Stimulated activated CD8-positive, alpha-beta memory T cell treated with anti-CD3 and anti-CD28 coated beads, Interleukin-15, amount 100 ng/mL, for 4 hours (primary cell): Measurements from ENCODE around the gene GDF2.

ENCODE experiments used
- DNase-seq, 2 donors: peaks; one replicate each; pipeline ENCODE4 v3.0.0-alpha.2; 2020; ENCODE audit warnings: low read depth in 2 of 2

Gene GDF2

GRCh38 chr10:47322300-47323061 is at the start of gene GDF2:
GDF2 (plus strand) TSS chr10:47322454; CDS start chr10:47322669, 215 bp downstream.
- no peak for DNase-seq

- DNase-seq: no peak
Measured at GRCh38 chr10:47276071-47276470, 46.2 kb upstream of the GDF2 start.

- no peak for DNase-seq
Measured at GRCh38 chr10:47276576-47277351, 45.5 kb upstream of the GDF2 start.

DNA sequence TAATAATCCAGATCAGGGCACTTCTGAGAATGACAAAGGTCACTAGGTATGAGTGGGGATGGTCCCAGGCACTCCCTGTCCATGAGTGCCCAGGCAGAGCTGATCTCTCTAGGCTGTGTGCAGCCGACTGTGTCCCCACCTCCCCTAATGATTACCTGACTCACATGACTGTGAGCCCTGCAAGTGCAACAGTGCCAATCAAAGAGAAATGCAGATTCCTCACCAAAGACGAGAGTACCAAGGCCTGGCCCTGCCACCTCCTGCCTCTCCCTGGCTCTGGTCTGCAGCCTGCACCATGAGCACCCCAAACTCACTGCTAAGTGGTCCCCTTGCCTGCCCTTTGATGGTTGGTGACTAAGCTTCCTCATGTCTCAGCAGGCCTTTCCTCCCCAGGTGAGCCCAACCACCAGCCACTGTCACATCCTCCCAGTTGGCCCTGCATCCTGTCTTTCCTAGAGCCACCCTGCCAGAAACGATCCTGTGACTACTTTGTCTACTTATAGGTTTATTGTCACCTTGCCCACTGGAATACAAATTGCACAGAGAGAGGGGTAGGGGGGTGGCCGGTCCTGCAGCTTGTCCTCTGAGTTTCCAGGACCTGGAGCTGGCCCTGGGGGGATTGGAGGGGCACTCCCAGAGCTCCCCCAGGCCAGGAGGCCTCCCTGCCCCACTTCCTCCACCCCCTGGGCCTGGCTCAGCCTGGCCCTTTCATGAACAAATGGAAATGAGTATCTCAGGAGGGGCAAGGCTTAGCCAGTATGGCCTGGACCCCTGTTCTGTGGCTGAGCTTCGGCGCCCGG is 44.7 kb upstream of the GDF2 start:
- peak in 1 of 2 donors; percentile 12 for DNase-seq

- DNase-seq: no peak
Measured at GRCh38 chr10:47278152-47278473, 44.1 kb upstream of the GDF2 start.

DNA sequence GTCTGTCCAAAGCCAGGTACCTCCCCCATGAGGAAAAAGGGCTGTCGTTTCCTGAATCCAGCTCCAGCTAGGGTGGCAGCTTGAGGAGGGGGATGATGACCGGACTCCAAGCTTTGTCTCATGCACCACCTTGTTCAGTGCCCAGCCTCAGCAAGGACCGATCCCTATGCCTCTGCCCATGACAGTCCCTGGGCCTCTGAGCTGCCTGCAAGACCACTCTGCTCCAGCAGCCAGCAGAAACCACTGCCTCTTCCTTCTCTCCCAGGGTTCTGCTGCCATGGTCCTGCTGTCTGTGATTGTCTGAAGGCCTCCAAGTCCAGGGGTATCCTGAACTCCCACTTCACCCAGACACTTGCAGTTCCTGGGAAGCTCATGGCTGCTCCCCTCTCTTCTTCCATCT is 43.5 kb upstream of the GDF2 start:
- DNase-seq: no peak

DNA sequence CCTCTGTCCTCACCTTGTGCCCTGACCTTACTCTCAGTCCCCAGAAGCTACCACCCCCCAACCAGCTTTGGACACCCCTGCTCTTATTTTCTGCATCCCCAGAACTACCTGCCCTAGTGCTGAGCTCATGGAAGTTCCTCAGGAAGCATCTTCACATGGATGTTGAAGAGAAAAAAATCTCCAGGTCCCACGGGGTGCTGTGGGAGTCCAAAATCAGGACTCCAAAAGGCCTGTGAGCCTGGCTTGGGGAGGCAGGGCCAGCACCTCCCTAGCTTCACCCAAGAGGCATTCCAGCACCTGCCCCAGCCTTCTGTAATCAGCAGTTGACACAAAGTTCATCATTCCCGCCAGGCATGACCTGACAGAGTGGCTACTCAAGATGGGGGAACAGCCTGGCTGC is 43.0 kb upstream of the GDF2 start:
- no peak for DNase-seq

DNA sequence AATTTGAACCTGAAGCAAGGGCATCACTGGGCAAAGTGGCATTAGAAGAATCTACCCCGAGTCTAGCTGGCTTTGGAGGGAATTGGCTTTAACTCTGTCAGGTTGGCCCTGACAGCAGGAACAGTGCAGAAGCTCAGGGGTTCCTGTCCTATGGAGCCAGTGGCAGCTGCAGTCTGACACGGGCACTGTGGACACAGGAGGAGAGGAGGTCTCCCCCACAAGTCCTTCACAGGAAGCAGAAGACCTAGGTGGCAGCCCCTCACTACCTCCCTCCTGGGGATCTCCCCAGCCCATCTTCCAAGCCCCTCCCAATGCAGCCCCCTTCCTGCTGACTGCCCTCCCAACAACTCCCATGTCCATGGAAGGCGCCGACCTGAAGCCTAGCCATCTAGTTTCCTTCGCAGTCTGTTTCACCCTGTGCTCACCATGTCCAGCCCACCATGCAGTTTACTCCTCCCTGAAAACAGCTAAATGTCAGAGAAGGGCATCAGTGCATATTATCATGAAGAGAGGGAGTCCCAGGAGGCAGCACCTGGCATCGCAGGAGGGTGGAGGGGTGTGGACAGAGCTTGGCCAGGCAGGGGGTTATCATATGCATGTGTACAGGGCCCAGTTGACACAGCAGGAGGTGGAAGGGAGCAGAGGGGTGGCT is 40.1 kb upstream of the GDF2 start:
- no peak for DNase-seq

GRCh38 chr10:47282657-47283018 is 39.6 kb upstream of the GDF2 start:
- DNase-seq: no peak

GRCh38 chr10:47283101-47283630 is 39.1 kb upstream of the GDF2 start:
- no peak for DNase-seq

DNA sequence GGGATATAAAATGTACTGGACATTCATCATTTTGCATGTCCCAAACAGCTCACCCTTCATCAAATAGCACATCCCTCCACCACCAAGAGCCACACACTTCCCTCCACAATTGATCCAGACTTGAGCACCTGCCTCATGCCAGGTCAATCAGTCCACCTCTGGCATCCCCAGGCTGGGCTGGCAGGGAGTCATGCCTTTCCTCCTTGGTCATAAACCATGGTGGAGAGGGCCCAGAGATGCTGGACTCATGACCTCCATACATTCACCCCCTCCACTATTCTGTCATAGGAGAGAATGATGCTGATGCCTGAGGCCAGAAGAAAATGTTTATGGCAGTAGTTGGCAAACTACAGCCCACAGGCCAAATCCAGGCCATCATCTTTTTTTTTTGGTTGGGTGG is 38.4 kb upstream of the GDF2 start:
- no peak for DNase-seq

DNA sequence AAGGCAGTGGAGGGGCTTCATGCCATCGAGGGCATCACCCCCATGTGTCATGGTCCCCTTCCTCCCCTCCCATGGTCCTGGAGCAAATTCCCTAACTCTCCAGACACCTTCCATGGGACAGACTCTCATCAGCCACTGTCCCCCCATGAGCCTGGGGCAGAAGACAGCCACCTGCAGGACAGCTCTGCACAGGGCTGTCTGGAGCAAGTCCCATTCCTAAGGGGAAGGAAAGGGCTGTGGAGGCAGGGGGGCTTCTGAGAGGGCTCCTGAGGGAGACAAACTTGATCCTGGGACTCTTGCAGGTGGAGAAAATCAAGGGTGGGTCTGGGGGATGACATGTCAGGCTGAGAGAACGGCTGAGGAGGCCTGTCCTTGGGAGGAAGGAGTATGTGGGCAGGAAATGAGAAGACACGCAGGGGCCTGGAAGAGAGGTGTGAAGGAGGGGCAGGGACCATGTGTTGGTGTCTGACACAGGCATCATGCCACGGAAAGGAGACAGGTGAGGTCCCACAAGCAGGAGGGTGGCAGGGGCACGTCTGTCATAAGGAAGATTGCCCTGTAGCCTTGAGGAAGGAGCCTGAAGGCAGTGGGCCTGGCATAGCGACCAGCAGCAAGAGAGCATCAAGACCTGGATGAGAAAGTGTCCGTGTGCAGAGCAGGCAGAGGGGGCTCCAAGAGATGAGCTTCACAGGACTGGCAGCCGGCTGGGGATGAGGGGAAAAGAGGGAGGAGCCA is 36.7 kb upstream of the GDF2 start:
- no peak for DNase-seq

- no peak for DNase-seq
Measured at GRCh38 chr10:47286116-47286505, 36.1 kb upstream of the GDF2 start.

GRCh38 chr10:47286591-47287315 is 35.5 kb upstream of the GDF2 start:
- no peak for DNase-seq

GRCh38 chr10:47287365-47287802 is 34.9 kb upstream of the GDF2 start:
- no peak for DNase-seq

- DNase-seq: no peak
Measured at GRCh38 chr10:47287805-47288204, 34.4 kb upstream of the GDF2 start.

DNA sequence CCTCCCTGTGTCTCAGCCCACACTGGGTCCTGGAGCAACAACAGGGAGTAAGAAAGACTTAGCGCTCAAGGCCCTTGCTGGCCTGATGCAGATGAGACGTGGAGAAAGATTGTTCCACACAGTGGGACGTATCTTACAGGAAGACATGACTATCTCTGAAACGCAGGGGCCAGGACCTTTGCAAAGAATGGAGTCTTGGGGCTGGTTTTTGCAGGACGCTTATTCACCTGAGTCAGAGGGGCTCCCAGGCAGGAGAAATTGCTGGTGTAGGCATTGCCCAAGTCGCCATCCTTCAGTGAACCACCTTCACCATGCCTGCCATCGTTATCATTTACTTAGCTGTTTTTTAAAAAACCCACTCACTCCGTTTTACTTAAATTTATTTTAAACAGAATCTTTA is 34.0 kb upstream of the GDF2 start:
- DNase-seq: no peak

DNA sequence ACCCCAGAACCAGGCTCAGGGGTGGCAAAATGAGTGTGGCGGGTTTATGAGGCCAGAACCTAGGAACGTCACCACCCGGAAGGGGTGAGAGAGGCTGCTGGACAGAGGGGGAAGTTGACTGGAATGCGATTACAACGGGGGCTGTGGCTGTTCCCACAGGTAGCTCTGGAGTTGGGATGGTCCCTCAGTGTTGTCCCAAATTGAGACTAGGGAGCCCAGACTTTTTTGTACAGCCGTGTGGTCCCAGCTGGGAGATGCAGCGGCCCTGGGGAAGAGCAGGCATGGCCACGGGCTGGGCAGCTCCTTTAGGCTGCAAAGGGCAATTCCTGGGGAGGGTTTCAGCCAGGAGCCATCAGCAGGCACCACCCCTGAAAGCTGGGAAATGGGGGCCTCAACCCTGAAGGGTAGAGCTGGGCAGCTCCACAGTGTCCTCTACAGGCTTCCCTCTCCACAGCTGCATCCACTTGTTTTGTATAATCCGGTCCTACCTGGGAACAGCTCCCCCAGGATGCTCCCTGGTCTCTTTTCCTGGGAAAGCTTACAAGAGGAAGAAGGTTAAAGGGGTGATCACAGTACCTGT is 33.2 kb upstream of the GDF2 start:
- DNase-seq: no peak

DNA sequence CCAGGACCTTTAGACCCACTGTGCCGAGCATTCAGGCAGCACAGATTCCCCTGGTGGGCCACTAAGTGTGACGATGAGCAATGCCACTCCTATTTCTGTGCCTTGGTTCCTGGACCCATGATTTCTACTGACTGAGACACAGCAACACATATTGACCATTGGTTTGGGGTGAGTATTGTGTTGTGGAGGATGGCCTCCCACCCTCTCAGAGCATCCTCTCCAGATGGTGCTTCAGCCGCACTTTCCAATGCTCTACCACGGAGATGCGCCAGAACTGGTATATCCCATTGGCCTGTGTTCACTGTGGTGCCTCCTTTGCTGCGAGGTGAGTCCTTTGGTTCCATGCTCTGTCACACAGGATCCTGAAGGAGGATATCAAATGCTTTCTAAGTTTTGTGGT is 32.3 kb upstream of the GDF2 start:
- DNase-seq: no peak

DNA sequence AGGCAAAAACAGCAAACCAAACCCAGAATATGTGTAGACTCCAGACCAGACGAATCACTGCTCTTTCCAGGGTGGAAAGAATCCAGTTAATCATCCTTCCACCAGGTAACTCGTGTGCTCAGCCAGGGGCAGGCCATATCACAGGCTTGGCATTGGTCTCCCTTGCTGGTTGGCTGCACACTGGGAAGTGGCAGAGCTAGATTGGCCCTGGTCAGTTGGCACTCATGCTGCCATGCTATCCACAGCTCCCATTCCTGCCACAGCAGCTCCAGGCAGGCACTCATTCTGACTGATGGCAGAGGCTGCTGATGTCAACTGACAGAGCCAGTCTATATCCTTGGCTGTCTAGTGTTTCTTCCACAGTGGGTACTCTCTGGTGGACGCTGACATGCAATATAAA is 31.9 kb upstream of the GDF2 start:
- no peak for DNase-seq
